Osteocyte (in vitro differentiated cells): ENCODE measurements around the gene COMMD9. TPM values are rescaled to one million over a fixed set of nuclear protein-coding genes. Genes with fewer than 3 reads are reported as not detected.

Experiments used
- DNase-seq: peaks from one replicate; pipeline ENCODE4 v3.0.0; 2021; ENCODE audit warnings: mixed read lengths; ENCODE audit not compliant: unreplicated experiment; ENCODE audit errors: extremely low spot score
- H3K27ac Mint-ChIP-seq: one replicate; pipeline ENCODE4 v1.8.0; 2021; ENCODE audit warnings: mild to moderate bottlenecking, mixed read lengths; ENCODE audit not compliant: unreplicated experiment
- H3K27me3 Mint-ChIP-seq: one replicate; pipeline ENCODE4 v1.8.0; 2021; ENCODE audit warnings: mixed read lengths; ENCODE audit not compliant: unreplicated experiment
- H3K36me3 Mint-ChIP-seq: one replicate; pipeline ENCODE4 v1.8.0; 2021; ENCODE audit warnings: mixed read lengths; ENCODE audit not compliant: unreplicated experiment
- H3K4me1 Mint-ChIP-seq: one replicate; pipeline ENCODE4 v1.8.0; 2021; ENCODE audit warnings: mixed read lengths; ENCODE audit not compliant: unreplicated experiment
- H3K4me3 Mint-ChIP-seq: one replicate; pipeline ENCODE4 v1.8.0; 2021; ENCODE audit warnings: mild to moderate bottlenecking, moderate library complexity, mixed read lengths; ENCODE audit not compliant: unreplicated experiment
- H3K9me3 Mint-ChIP-seq: one replicate; pipeline ENCODE4 v1.8.0; 2021; ENCODE audit warnings: mixed read lengths; ENCODE audit not compliant: unreplicated experiment
- total RNA-seq: library from RNA; stranded (reverse); gene quantifications from 2 replicates; pipeline ENCODE4 v1.2.1, GENCODE V29; 2021
- TF ChIP-seq, protein P1 (sequence below): fragments of 200-600 bp; sonication (generic); IDR thresholded peaks from 2 replicates; pipeline ENCODE4 v1.5.0; 2021; ENCODE audit warnings: antibody characterized with exemption, mild to moderate bottlenecking, moderate library complexity

Gene COMMD9
- total RNA-seq, 1 donor from 2014 or later: 71.4 TPM

DNA sequence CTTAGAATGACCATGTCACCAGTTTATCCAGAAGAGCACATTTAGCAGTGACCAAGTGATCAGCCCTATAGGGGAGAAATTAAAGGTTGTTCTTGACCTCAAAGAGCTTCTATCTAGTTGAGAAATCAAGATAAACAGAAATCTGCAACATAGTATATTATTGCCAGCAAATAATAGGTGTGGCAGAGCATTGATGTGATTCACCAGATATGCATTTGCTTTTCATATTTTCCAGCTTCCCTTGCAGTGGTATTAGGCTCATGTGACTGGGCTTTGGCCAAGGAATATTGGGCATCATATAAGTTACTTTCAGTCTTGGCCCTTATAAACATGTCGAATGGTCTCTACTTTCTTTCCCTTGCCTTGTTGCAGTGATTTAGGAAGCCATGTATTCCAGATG, 34.5 kb downstream of the COMMD9 start:
- Mint-ChIP-seq H3K27ac (no peak overlapping the region), H3K9me3 (peaks cover 3% of the 10 kb centered on the region), H3K36me3 (no peaks in the 10 kb centered on the region), H3K27me3 (peaks cover 8% of the 10 kb centered on the region), H3K4me1 (peaks cover 25% of the 10 kb centered on the region), H3K4me3 (no peak overlapping the region)
- DNase-seq: no peak
- TF ChIP-seq, protein P1, sequence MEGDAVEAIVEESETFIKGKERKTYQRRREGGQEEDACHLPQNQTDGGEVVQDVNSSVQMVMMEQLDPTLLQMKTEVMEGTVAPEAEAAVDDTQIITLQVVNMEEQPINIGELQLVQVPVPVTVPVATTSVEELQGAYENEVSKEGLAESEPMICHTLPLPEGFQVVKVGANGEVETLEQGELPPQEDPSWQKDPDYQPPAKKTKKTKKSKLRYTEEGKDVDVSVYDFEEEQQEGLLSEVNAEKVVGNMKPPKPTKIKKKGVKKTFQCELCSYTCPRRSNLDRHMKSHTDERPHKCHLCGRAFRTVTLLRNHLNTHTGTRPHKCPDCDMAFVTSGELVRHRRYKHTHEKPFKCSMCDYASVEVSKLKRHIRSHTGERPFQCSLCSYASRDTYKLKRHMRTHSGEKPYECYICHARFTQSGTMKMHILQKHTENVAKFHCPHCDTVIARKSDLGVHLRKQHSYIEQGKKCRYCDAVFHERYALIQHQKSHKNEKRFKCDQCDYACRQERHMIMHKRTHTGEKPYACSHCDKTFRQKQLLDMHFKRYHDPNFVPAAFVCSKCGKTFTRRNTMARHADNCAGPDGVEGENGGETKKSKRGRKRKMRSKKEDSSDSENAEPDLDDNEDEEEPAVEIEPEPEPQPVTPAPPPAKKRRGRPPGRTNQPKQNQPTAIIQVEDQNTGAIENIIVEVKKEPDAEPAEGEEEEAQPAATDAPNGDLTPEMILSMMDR: no peak

DNA sequence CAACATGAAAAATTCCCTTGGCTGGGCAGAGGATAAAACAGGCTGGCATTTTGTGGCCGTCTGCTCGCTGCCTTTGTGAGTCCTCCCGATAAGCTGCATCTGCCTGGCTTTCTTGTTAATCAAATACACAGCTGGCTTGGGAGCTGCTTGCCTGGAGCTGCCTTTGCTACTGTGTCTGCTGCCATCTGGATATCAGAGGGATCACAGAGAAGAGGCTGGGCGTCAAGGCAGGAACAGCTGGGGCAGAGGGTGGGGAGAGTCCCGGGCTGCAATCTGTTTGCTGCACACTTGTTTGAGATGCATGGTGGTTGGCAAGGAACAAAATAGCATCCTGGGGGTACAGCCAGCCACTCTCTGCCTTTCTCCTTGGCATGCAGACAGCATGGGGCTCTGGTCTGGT, 36.0 kb downstream of the COMMD9 start:
- Mint-ChIP-seq H3K4me3 (no peak overlapping the region), H3K27me3 (peaks cover 8% of the 10 kb centered on the region), H3K36me3 (no peaks in the 10 kb centered on the region), H3K27ac (no peak overlapping the region), H3K9me3 (peaks cover 3% of the 10 kb centered on the region), H3K4me1 (peaks cover 37% of the 10 kb centered on the region)
- no peak for DNase-seq
- TF ChIP-seq, protein P1: no peak

DNA sequence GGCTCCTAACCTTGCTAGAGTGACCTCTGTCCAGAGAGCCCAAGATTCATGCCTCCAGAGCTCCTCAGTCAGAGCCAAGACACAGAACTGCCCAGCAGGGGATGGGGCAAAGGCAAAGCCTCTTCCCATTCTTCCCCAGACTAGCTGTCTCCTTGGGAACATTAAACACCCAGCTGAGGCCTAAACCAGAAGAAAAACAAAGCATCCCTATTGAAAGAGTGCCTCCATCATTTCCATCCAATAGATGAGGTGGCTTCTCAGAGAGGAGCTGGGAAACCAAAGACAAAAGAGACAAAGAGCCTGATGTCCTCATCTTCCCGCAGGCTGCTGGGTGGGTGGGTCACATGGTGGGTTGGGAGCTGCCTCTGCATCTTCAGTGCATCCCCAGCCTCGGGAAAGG, 37.4 kb downstream of the COMMD9 start:
- Mint-ChIP-seq H3K4me3 (no peak overlapping the region), H3K4me1 (peaks cover 37% of the 10 kb centered on the region), H3K27me3 (peaks cover 5% of the 10 kb centered on the region), H3K9me3 (peaks cover 3% of the 10 kb centered on the region), H3K36me3 (no peaks in the 10 kb centered on the region), H3K27ac (no peak overlapping the region)
- no peak for DNase-seq
- TF ChIP-seq, protein P1: no peak

DNA sequence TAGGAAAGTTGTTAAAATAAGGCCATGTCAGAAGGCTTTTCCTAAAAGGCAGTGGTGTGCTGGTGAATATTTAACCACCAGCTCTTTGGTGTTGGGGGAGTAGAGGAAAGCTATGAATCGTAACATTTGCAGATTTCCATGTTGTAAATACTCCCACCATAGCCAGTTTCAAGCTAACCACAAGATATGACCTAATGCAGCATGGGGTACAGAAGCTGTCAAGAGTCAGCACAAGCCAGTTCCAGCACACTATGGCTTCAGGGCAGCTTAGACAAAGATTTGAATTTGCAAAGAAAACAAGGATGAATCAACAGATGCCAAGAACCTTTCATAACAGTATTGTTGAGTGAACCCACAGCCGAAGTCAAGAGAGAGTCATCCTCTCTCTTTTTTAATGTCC, 40.0 kb downstream of the COMMD9 start:
- Mint-ChIP-seq H3K36me3 (peaks cover 2% of the 10 kb centered on the region), H3K4me3 (no peak overlapping the region), H3K4me1 (peaks cover 29% of the 10 kb centered on the region), H3K27me3 (peaks cover 5% of the 10 kb centered on the region), H3K9me3 (peaks cover 11% of the 10 kb centered on the region), H3K27ac (peak overlapping the region; percentile 74)
- DNase-seq: no peak
- TF ChIP-seq, protein P1: no peak

DNA sequence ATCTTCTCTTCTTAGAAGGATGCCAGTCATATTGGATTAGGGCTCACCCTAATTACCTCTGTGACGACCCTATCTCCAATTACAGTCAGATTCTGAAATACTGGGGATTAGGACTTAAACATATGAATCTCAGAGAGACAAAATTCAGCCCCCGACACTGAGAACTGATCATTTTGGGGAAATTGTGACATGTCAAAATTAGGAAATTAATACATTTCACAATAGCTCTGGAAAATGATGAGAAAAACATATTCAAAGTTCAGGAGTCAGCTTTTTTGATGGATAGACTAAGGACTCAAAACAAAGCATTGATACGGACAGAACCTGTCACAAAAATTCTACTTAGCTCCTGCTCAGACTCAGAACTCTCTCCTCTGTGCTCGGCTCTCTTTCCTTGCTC, 40.8 kb downstream of the COMMD9 start:
- DNase-seq: no peak
- peaks cover 5% of the 10 kb centered on the region for H3K27me3 Mint-ChIP-seq
- H3K36me3 Mint-ChIP-seq: peaks cover 2% of the 10 kb centered on the region
- peaks cover 11% of the 10 kb centered on the region for H3K9me3 Mint-ChIP-seq
- no peak overlapping the region for H3K4me3 Mint-ChIP-seq
- H3K27ac Mint-ChIP-seq: peak overlapping the region; percentile 74
- TF ChIP-seq, protein P1: no peak
- peaks cover 27% of the 10 kb centered on the region for H3K4me1 Mint-ChIP-seq
